Stimulated activated CD8-positive, alpha-beta memory T cell treated with anti-CD3 and anti-CD28 coated beads, Interleukin-7, amount 100 ng/mL, for 48 hours (primary cell): ENCODE data around the gene RHEBL1.

Experiments
- DNase-seq, 2 donors: peaks; one replicate each; pipeline ENCODE4 v3.0.0-alpha.2; 2020; ENCODE audit warnings: low read depth in 1 of 2; ENCODE audit errors: extremely low read depth in 1 of 2

The RHEBL1 gene, protein sequence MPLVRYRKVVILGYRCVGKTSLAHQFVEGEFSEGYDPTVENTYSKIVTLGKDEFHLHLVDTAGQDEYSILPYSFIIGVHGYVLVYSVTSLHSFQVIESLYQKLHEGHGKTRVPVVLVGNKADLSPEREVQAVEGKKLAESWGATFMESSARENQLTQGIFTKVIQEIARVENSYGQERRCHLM

GRCh38 chr12:49069507-49070346, at the start of gene RHEBL1:
TSS of gene RHEBL1 (minus strand) at chr12:49069979. CDS start at chr12:49069785, 194 bp downstream.
- DNase-seq = peak; percentile 98 to 99

DNA sequence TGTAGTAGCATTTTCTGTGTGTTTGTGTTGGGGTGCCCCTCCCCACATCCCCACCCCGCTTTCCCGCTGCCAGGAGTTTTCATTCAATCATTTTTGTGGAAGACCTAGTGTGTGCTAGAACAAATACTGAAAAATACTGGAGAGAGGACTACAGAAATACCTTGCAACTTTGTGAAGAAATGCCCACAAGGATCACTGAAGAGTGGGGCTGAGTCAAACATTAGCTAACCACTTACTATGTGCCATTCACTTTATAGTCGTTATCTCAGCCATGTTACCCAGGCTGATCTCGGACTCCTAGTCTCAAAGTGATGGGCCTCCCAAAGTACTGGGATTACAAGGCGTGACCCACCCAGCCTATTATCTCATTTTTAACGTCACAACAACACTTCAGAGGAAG, 41.4 kb upstream of the RHEBL1 start:
- DNase-seq = no peak

- peak; percentile 84 to 97 for DNase-seq
Measured at GRCh38 chr12:49110464-49111155, 40.8 kb upstream of the RHEBL1 start, which contains the start of gene LMBR1L. TSS of gene LMBR1L (minus strand) at chr12:49110847. CDS start at chr12:49110555, 292 bp downstream.

DNA sequence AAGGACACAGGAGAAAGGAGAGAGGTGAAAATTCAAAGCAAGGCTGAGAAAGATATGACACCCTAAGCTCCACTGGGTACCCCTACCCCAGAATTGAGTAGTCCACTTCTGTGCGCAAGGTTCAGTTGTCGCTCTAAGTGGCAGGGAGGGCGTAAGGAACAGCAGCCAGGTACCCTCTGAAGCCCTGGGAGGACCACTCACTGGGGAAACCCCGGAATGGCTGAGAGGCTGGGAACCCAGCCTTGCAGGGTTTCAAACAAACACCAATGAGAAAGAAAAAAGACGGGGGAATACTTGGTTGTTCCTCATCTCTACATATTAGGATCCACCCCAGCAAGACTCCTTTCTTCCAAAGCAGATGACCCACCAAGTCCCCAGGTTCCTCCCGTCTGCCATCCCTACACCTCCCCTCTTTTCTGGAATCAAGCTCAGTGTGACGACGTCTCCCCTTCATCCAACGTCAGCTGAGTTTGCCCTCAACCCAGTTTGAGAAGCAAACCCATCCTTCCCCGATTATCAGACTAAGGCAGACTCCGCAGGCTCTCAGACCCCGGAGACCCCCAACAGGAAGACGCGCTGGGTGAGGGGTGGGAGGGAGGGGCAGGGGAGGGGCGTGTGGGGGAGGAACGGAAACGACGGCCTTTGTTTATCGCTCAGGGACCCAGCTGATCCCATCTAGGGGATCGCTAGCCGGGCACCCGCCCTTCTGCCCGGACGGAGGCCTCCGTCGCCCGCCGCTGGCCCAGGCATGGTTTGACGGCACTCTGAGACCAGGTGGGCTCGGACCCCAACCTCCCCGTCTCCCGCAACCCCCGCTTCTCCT, 40.1 kb upstream of the RHEBL1 start:
- no peak for DNase-seq

DNA sequence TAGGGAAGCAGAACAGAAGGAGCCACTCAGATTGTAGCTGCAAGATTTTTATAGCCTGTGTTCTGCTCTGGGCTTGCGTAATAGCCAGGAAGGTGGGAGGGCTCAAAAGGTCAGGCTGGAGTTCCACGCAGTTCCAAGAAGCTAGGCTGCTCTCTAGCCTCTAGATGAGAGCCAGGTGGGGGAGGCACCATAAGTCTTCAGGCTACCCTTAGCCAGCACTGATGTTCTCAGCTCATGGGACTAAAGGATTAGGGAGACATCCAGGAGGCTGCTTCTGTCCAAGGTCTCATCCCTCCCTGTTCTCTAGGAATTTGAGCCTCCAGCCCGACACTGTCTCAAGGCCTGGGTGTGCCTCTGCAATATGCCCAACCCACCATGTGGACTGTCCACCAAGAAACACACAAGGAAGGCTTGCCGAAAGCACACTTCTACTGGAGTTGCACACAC, 39.2 kb upstream of the RHEBL1 start:
- DNase-seq = no peak

- no peak for DNase-seq
Measured at GRCh38 chr12:49105504-49106084, 35.8 kb upstream of the RHEBL1 start.

DNA sequence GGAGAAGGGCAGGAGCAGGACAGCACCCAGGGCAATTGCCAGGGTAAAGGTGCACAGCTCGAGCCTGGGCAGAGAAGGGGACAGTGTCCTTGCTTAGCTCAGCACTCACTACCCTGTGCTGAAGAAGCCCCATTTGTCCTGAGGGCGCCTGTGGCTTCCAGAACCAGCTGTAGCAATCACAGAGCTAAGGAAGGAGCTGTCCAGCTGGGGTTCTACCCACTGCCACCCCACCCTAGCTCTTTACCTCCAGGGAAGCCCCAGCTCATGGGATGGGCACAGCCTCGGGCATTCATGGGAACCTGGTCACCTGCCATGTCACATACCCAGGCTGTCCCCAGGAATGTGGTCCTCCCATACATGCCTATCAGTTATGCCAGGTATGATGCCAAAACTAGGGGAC, 35.0 kb upstream of the RHEBL1 start:
- DNase-seq = no peak

DNA sequence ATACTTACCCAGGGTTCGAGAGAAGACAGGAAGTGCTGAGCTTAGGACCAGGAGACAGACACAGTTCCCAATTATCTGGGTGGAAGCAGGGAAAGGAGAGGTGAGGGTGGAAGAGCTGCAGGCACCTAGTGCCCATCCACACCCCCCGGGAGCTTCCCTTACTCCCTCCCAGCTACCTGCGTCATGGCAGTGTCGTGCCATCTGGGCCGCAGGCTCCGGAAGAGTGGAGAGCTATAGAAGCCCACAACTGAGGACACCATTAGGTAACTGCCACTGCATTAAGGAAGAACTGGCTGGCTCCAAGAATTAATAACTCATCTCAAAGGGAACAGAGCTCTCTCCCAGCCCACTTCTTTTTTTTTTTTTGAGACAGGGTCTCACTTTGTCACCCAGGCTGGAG, 30.6 kb upstream of the RHEBL1 start:
- no peak for DNase-seq

- DNase-seq = no peak
Measured at GRCh38 chr12:49098703-49099102, 28.9 kb upstream of the RHEBL1 start.

DNA sequence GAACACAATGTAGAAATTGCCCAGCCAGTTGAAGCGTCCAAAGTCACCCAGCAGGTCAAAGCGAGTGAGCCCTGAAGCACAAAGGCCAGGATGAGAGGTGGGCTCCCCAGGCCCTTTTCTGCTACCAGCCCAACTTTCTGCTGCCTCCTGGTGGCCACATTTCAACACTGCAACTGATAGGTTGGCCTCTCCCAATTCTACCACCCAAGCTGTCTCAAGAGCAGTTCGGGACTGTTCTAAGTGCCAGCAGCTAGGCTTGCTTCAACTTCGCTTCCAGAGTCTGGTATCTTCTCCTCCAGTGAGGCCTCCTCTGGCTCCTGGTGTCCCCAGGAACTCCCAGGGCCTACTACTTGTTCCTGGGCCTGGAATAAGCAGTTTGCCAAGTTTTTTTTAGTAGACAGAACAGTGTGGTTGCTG, 28.3 kb upstream of the RHEBL1 start:
- peak in 1 of 2 donors; percentile 30 for DNase-seq

DNA sequence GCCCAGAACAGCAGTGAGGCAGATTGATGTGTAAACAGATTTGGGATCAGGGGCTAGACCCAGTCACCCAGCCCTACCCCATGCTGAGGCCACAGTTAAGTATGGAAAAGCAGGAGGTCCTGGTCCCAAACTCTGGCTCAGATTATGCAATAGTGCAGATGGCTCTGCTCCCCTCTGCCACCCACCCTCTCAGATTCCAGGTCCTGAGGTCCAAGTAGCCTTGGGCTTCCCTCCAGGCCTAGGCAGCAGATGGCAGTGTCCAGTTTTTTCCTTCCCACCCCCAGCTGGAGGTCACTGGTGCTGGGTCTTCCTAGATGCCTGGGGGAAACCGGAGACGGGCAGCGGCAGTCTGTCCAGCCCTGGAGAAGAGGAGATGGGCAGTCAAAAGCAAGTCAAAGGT, 27.6 kb upstream of the RHEBL1 start:
- DNase-seq = no peak

DNA sequence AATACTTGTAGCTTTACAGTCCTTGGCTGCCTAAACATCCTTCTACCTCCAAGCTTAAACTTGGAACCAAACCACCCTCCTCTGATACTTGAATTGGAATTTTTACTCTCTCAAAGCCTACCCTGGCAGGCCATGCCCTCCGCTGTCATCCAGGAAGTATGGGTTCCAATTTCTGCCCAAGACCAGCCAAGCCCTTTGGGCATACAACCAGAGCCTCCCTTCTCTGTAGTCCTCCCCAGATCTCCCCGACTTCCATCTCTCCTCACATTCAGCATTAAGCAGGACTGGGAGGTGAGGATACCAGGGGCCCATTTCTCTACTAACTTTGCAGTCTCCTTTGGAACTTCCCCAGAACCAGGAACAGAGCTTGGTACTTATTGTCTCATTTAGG, 25.2 kb upstream of the RHEBL1 start:
- no peak for DNase-seq

GRCh38 chr12:49094160-49094974, 24.6 kb upstream of the RHEBL1 start, which contains the start of gene DHH:
TSS of gene DHH (minus strand) at chr12:49094801. CDS start at chr12:49094512, 289 bp downstream.
- DNase-seq = no peak

GRCh38 chr12:49093792-49094159, 24.0 kb upstream of the RHEBL1 start:
- no peak for DNase-seq

GRCh38 chr12:49092816-49093406, 23.1 kb upstream of the RHEBL1 start:
- no peak for DNase-seq

GRCh38 chr12:49092086-49092815, 22.5 kb upstream of the RHEBL1 start:
- DNase-seq = peak; percentile 20 to 47

DNA sequence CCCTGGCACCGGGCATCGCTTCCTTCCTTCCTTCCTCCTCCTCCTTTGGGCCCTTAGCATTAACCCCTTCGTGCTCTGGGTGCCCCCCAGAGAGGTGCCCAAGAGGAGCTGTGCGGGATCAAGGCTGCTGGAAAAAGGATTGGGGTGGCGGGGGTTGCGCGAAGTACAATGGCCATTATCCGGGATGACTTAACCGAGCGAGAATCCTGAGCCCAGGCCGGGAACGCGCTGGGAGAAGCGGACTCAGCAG, 22.0 kb upstream of the RHEBL1 start:
- no peak for DNase-seq

- DNase-seq = no peak
Measured at GRCh38 chr12:49091056-49091835, 21.5 kb upstream of the RHEBL1 start.
